COLO668 (cell line): ENCODE results near the gene UGT1A6.
"Not testable (repeated sequence)": the region's sequence is repeated elsewhere in the genome, so short reads cannot be mapped to it uniquely, and the experiment has no call there.

ENCODE experiments used
- DNase-seq: peaks from one replicate; lab custom pipeline; 2025; ENCODE audit not compliant: unreplicated experiment; lab: John Stamatoyannopoulos, UW

UGT1A6 gene

GRCh38 chr2:233684640-233685039 lies 8.1 kb upstream of the UGT1A6 start:
- no peak for DNase-seq

- no peak for DNase-seq
These were observed 5.8 kb upstream of the UGT1A6 start for GRCh38 chr2:233686928-233687327.

- no peak for DNase-seq
These were observed 4.3 kb upstream of the UGT1A6 start for GRCh38 chr2:233688341-233688740.

- no peak for DNase-seq
These were observed 3.7 kb upstream of the UGT1A6 start for GRCh38 chr2:233689031-233689430.

- DNase-seq = no peak
These were observed 3.2 kb upstream of the UGT1A6 start for GRCh38 chr2:233689501-233689900.

GRCh38 chr2:233690444-233690843 lies 2.2 kb upstream of the UGT1A6 start:
- DNase-seq = no peak

GRCh38 chr2:233691443-233692433 lies 952 bp upstream of the UGT1A6 start:
- DNase-seq = no peak

GRCh38 chr2:233693963-233694362 lies 1.3 kb downstream of the UGT1A6 start:
- no peak for DNase-seq

- DNase-seq = no peak
These were observed 6.0 kb downstream of the UGT1A6 start for GRCh38 chr2:233698740-233699139.

- DNase-seq = no peak
These were observed 6.8 kb downstream of the UGT1A6 start for GRCh38 chr2:233699424-233700027.

GRCh38 chr2:233700028-233700635 lies 7.4 kb downstream of the UGT1A6 start:
- no peak for DNase-seq

GRCh38 chr2:233700842-233701241 lies 8.2 kb downstream of the UGT1A6 start:
- not testable (repeated sequence) for DNase-seq

- no peak for DNase-seq
These were observed 9.5 kb downstream of the UGT1A6 start for GRCh38 chr2:233702238-233702637.

GRCh38 chr2:233705911-233706506 lies 13.3 kb downstream of the UGT1A6 start:
- no peak for DNase-seq

- no peak for DNase-seq
These were observed 14.0 kb downstream of the UGT1A6 start for GRCh38 chr2:233706720-233707119.

GRCh38 chr2:233707940-233708644 lies 15.4 kb downstream of the UGT1A6 start:
- DNase-seq = no peak

- no peak for DNase-seq
These were observed 16.3 kb downstream of the UGT1A6 start for GRCh38 chr2:233708942-233709341.

- DNase-seq = peak; percentile 74
These were observed 18.8 kb downstream of the UGT1A6 start for GRCh38 chr2:233711312-233712008.

GRCh38 chr2:233712611-233713261 lies 20.0 kb downstream of the UGT1A6 start, which contains the start of gene UGT1A5:
Gene UGT1A5, plus strand, starts transcription at chr2:233712907. Its CDS starts 85 bp downstream, at chr2:233712992.
- DNase-seq = no peak

GRCh38 chr2:233713262-233713615 lies 20.5 kb downstream of the UGT1A6 start:
- DNase-seq = no peak
